ENCODE measurements around the gene PRKCE. TPM values are rescaled to one million over a fixed set of nuclear protein-coding genes. Genes with fewer than 3 reads are reported as not detected.

Gene PRKCE
- 3.2 TPM for total RNA-seq
- polyA plus RNA-seq = 3.3 TPM
- long read RNA-seq, donor 1 = 0 reads
- long read RNA-seq, donor 2, full-length matches to known transcripts = 1 of 1 reads
- long read RNA-seq, donor 2, partial matches to known transcripts = 0 of 1 reads
- long read RNA-seq, donor 2, other reads (novel, unspliced or antisense) = 0 of 1 reads
- long read RNA-seq, donor 3 = 0 reads
- long read RNA-seq, donor 4 = 0 reads
- long read RNA-seq, donor 5 = 0 reads
- long read RNA-seq, donor 6 = 0 reads
- long read RNA-seq, donor 7 = 0 reads
- long read RNA-seq, donor 8 = 0 reads
- long read RNA-seq, donor 9, full-length matches to known transcripts = 1 of 1 reads
- long read RNA-seq, donor 9, partial matches to known transcripts = 0 of 1 reads
- long read RNA-seq, donor 9, other reads (novel, unspliced or antisense) = 0 of 1 reads
- long read RNA-seq, donor 10 = 0 reads

- Histone ChIP-seq H3K27me3 (ENCODE audit: control insufficient read depth in 2 of 2, insufficient read depth in 1 of 2, low read length in 1 of 2) (peaks cover 7 to 41% of the 10 kb centered on the region in 2 donors), H3K4me1 (ENCODE audit: control insufficient read depth in 2 of 2, insufficient read depth in 2 of 2, low read length in 2 of 2) (peaks cover 13 to 25% of the 10 kb centered on the region in 2 donors), H3K4me3 (ENCODE audit: low read length in 2 of 2) (peak within 1 kb of the TSS; percentile 70 to 80), H3K27ac (ENCODE audit: low read depth in 1 of 2, low read length in 1 of 2) (peak within 1 kb of the TSS; percentile 67 to 89), H3K9me3 (ENCODE audit: control insufficient read depth in 2 of 2, insufficient read depth in 1 of 2, low read length in 1 of 2) (no peaks in the 10 kb centered on the region), H3K36me3 (ENCODE audit: control insufficient read depth in 2 of 2, insufficient read depth in 2 of 2, low read length in 1 of 2) (no peaks in the 10 kb centered on the region)
- WGBS = under 1% methylated on average over 66 of the region's 66 CpGs
- peak in 4 of 9 donors; percentile 19 to 65 (median 38) for DNase-seq (ENCODE audit: low read depth in 6 of 9, low spot score in 9 of 9)
Observed at GRCh38 chr2:45651415-45652089, at the start of gene PRKCE. PRKCE (plus strand) TSS chr2:45651675.

DNA sequence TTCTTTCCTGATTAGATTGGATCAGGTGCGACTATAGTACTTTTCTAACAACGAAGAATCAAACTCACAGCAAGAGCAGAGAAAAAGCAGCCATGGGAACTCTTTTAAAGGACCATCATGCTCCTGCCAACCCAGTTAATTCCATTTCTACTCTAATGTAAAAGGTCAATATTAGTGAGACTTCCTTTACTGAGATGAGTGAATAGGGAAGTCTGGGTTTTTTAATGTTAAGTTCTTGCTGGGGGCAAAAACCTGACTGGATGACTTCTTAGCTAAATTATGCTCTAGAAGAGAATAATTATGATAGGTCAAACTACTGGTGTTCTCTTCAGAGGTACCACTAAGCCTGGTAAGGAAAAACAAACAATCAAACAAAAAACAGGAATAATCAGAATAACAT, 48.9 kb upstream of the PRKCE start:
- no peak for DNase-seq (ENCODE audit: low read depth in 6 of 9, low spot score in 9 of 9)
- no peak overlapping the region for H3K4me3 ChIP-seq (ENCODE audit: low read length in 2 of 2)
- H3K36me3 ChIP-seq (ENCODE audit: control insufficient read depth in 2 of 2, insufficient read depth in 2 of 2, low read length in 1 of 2) = peaks cover 16 to 42% of the 10 kb centered on the region in 2 donors
- no peak overlapping the region for H3K27ac ChIP-seq (ENCODE audit: low read depth in 1 of 2, low read length in 1 of 2)
- peaks cover 0 to 3% of the 10 kb centered on the region in 2 donors for H3K9me3 ChIP-seq (ENCODE audit: control insufficient read depth in 2 of 2, insufficient read depth in 1 of 2, low read length in 1 of 2)
- no peaks in the 10 kb centered on the region for H3K27me3 ChIP-seq (ENCODE audit: control insufficient read depth in 2 of 2, insufficient read depth in 1 of 2, low read length in 1 of 2)
- no peaks in the 10 kb centered on the region for H3K4me1 ChIP-seq (ENCODE audit: control insufficient read depth in 2 of 2, insufficient read depth in 2 of 2, low read length in 2 of 2)
- 97% methylated on average over 2 of the region's 2 CpGs for WGBS

DNA sequence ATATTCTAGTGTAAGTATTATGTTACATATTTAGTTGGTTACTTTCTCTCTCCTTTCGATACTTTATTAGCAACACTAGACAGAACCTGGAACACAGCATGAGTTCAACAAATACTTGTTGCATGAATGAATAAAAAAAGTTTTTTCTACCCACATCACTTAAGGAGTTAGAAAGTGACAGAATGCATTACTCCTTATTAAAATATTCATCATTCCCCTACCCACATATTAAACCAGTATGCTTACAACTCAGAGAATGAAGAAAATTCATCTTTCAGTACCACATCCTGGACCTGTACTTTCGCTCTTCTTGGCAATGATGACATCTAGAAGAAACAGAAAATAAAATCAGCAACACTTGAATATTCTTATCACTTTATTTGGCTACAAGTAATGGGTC, 46.4 kb upstream of the PRKCE start:
- H3K36me3 ChIP-seq (ENCODE audit: control insufficient read depth in 2 of 2, insufficient read depth in 2 of 2, low read length in 1 of 2) = peaks cover 9 to 20% of the 10 kb centered on the region in 2 donors
- H3K27me3 ChIP-seq (ENCODE audit: control insufficient read depth in 2 of 2, insufficient read depth in 1 of 2, low read length in 1 of 2) = no peaks in the 10 kb centered on the region
- H3K4me1 ChIP-seq (ENCODE audit: control insufficient read depth in 2 of 2, insufficient read depth in 2 of 2, low read length in 2 of 2) = no peaks in the 10 kb centered on the region
- WGBS = 94% methylated on average over 2 of the region's 2 CpGs
- no peak overlapping the region for H3K4me3 ChIP-seq (ENCODE audit: low read length in 2 of 2)
- no peak overlapping the region for H3K27ac ChIP-seq (ENCODE audit: low read depth in 1 of 2, low read length in 1 of 2)
- no peak for DNase-seq (ENCODE audit: low read depth in 6 of 9, low spot score in 9 of 9)
- H3K9me3 ChIP-seq (ENCODE audit: control insufficient read depth in 2 of 2, insufficient read depth in 1 of 2, low read length in 1 of 2) = peaks cover 0 to 3% of the 10 kb centered on the region in 2 donors

- WGBS = 96% methylated on average over 1 of the region's 1 CpG
- no peaks in the 10 kb centered on the region for H3K27me3 ChIP-seq (ENCODE audit: control insufficient read depth in 2 of 2, insufficient read depth in 1 of 2, low read length in 1 of 2)
- H3K9me3 ChIP-seq (ENCODE audit: control insufficient read depth in 2 of 2, insufficient read depth in 1 of 2, low read length in 1 of 2) = peaks cover 0 to 1% of the 10 kb centered on the region in 2 donors
- H3K36me3 ChIP-seq (ENCODE audit: control insufficient read depth in 2 of 2, insufficient read depth in 2 of 2, low read length in 1 of 2) = peaks cover 3 to 4% of the 10 kb centered on the region in 2 donors
- no peak overlapping the region for H3K27ac ChIP-seq (ENCODE audit: low read depth in 1 of 2, low read length in 1 of 2)
- H3K4me1 ChIP-seq (ENCODE audit: control insufficient read depth in 2 of 2, insufficient read depth in 2 of 2, low read length in 2 of 2) = no peaks in the 10 kb centered on the region
- no peak overlapping the region for H3K4me3 ChIP-seq (ENCODE audit: low read length in 2 of 2)
- no peak for DNase-seq (ENCODE audit: low read depth in 6 of 9, low spot score in 9 of 9)
Observed at GRCh38 chr2:45606796-45607195, 44.7 kb upstream of the PRKCE start.

DNA sequence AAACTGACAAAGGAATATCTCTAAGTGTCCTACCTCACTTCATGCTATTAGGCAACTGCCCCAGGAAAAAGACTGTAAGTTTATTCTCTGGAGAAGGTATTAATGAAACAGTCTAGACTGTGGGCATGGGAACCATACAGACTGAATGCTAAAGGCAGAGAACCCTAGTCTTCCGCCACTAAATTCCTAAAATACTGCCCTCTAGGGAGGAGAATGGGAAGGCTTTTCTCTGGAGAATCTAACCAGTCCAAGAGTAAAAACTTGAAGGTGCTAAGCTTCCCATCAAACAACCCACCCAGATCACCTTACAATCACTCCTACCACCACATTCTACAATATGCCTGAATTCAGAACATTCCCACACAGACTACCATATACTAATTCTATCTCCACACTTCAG, 43.8 kb upstream of the PRKCE start:
- WGBS = 95% methylated on average over 1 of the region's 1 CpG
- H3K36me3 ChIP-seq (ENCODE audit: control insufficient read depth in 2 of 2, insufficient read depth in 2 of 2, low read length in 1 of 2) = peaks cover 3% of the 10 kb centered on the region in 2 donors
- H3K4me3 ChIP-seq (ENCODE audit: low read length in 2 of 2) = no peak overlapping the region
- no peak for DNase-seq (ENCODE audit: low read depth in 6 of 9, low spot score in 9 of 9)
- no peaks in the 10 kb centered on the region for H3K4me1 ChIP-seq (ENCODE audit: control insufficient read depth in 2 of 2, insufficient read depth in 2 of 2, low read length in 2 of 2)
- H3K27me3 ChIP-seq (ENCODE audit: control insufficient read depth in 2 of 2, insufficient read depth in 1 of 2, low read length in 1 of 2) = no peaks in the 10 kb centered on the region
- H3K27ac ChIP-seq (ENCODE audit: low read depth in 1 of 2, low read length in 1 of 2) = no peak overlapping the region
- H3K9me3 ChIP-seq (ENCODE audit: control insufficient read depth in 2 of 2, insufficient read depth in 1 of 2, low read length in 1 of 2) = no peaks in the 10 kb centered on the region

DNA sequence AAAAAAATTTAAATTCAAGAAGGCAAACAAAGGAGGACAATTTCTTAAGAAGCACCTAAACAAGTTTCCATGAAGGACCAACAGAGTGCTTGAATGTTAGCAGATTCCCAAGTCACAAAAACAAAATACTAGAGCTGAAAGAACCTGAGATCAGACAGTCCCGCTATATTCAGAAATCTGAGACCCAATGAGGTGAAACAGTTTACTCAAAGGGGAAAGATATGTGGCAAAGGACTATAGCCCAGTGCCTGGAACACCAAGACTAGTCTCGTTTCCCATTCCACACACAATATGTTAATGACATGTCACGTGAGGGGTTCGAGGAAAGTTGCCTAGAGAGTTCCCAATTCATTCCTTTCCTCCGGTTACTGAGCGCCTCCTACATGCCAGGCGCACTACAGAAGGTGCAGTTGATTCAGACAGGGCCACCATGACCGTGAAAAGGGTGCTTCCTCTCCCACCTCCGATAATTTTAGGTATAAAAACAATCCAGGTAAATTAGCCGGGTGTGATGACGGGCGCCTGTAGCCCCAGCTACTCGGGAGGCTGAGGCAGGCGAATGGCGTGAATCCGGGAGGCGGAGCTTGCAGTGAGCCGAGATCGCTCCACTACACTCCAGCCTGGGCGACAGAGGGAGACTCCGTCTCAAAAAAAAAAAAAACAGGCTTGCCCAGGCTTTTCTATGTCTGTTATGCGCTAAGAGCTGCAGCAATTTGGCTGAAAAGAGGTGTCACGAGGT, 41.0 kb upstream of the PRKCE start:
- DNase-seq (ENCODE audit: low read depth in 6 of 9, low spot score in 9 of 9) = peak in 8 of 9 donors; percentile 10 to 61 (median 31)
- Histone ChIP-seq H3K4me1 (ENCODE audit: control insufficient read depth in 2 of 2, insufficient read depth in 2 of 2, low read length in 2 of 2) (no peaks in the 10 kb centered on the region), H3K27ac (ENCODE audit: low read depth in 1 of 2, low read length in 1 of 2) (peak overlapping the region; percentile 77 to 85), H3K4me3 (ENCODE audit: low read length in 2 of 2) (peak overlapping the region; percentile 72 to 77), H3K27me3 (ENCODE audit: control insufficient read depth in 2 of 2, insufficient read depth in 1 of 2, low read length in 1 of 2) (no peaks in the 10 kb centered on the region), H3K9me3 (ENCODE audit: control insufficient read depth in 2 of 2, insufficient read depth in 1 of 2, low read length in 1 of 2) (no peaks in the 10 kb centered on the region), H3K36me3 (ENCODE audit: control insufficient read depth in 2 of 2, insufficient read depth in 2 of 2, low read length in 1 of 2) (no peaks in the 10 kb centered on the region)
- 1% methylated on average over 23 of the region's 23 CpGs for WGBS

GRCh38 chr2:45611020-45611859, 40.2 kb upstream of the PRKCE start, which contains the start of gene SRBD1:
SRBD1 (minus strand) TSS chr2:45611267; CDS start chr2:45605441, 5,826 bp downstream.
- Histone ChIP-seq H3K9me3 (ENCODE audit: control insufficient read depth in 2 of 2, insufficient read depth in 1 of 2, low read length in 1 of 2) (no peaks in the 10 kb centered on the region), H3K36me3 (ENCODE audit: control insufficient read depth in 2 of 2, insufficient read depth in 2 of 2, low read length in 1 of 2) (no peaks in the 10 kb centered on the region), H3K4me1 (ENCODE audit: control insufficient read depth in 2 of 2, insufficient read depth in 2 of 2, low read length in 2 of 2) (no peaks in the 10 kb centered on the region), H3K27ac (ENCODE audit: low read depth in 1 of 2, low read length in 1 of 2) (peak within 1 kb of the TSS; percentile 77 to 85), H3K4me3 (ENCODE audit: low read length in 2 of 2) (peak within 1 kb of the TSS; percentile 72 to 77), H3K27me3 (ENCODE audit: control insufficient read depth in 2 of 2, insufficient read depth in 1 of 2, low read length in 1 of 2) (no peaks in the 10 kb centered on the region)
- WGBS = 5% methylated on average over 44 of the region's 44 CpGs
- peak; percentile 49 to 90 (median 73) for DNase-seq (ENCODE audit: low read depth in 6 of 9, low spot score in 9 of 9)

DNA sequence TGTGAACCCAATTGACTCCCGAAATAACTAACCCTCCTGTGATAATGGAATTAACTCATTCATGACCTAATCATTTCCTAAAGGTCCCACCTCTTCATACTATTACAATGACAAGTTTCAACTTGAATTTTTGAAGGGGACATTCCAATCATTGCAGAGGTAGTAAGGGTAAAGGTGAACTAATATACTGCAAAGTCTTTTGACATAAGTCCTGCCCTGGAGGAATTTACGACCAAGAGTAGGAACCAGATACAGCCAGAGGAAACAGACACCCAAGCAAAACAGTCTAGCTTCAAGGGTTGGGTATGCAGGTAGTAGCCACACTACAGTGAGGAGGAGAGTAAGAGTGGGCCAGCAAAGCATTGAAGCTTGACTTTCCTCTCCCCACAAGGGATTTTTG, 39.2 kb upstream of the PRKCE start:
- Histone ChIP-seq H3K27me3 (ENCODE audit: control insufficient read depth in 2 of 2, insufficient read depth in 1 of 2, low read length in 1 of 2) (no peaks in the 10 kb centered on the region), H3K27ac (ENCODE audit: low read depth in 1 of 2, low read length in 1 of 2) (no peak overlapping the region), H3K4me3 (ENCODE audit: low read length in 2 of 2) (no peak overlapping the region), H3K36me3 (ENCODE audit: control insufficient read depth in 2 of 2, insufficient read depth in 2 of 2, low read length in 1 of 2) (no peaks in the 10 kb centered on the region), H3K9me3 (ENCODE audit: control insufficient read depth in 2 of 2, insufficient read depth in 1 of 2, low read length in 1 of 2) (no peaks in the 10 kb centered on the region), H3K4me1 (ENCODE audit: control insufficient read depth in 2 of 2, insufficient read depth in 2 of 2, low read length in 2 of 2) (no peaks in the 10 kb centered on the region)
- WGBS = 95% methylated on average over 2 of the region's 2 CpGs
- DNase-seq (ENCODE audit: low read depth in 6 of 9, low spot score in 9 of 9) = no peak
